ENCODE results near the gene ST8SIA5.

GRCh38 chr18:46629361-46629760 is 127.5 kb downstream of the ST8SIA5 start:
- TF ChIP-seq, protein P1, sequence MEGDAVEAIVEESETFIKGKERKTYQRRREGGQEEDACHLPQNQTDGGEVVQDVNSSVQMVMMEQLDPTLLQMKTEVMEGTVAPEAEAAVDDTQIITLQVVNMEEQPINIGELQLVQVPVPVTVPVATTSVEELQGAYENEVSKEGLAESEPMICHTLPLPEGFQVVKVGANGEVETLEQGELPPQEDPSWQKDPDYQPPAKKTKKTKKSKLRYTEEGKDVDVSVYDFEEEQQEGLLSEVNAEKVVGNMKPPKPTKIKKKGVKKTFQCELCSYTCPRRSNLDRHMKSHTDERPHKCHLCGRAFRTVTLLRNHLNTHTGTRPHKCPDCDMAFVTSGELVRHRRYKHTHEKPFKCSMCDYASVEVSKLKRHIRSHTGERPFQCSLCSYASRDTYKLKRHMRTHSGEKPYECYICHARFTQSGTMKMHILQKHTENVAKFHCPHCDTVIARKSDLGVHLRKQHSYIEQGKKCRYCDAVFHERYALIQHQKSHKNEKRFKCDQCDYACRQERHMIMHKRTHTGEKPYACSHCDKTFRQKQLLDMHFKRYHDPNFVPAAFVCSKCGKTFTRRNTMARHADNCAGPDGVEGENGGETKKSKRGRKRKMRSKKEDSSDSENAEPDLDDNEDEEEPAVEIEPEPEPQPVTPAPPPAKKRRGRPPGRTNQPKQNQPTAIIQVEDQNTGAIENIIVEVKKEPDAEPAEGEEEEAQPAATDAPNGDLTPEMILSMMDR (IDR thresholded peaks at IDR 0.05): no peak
- TF ChIP-seq NR2C2 (CRISPR knock-in tag; IDR thresholded peaks at IDR 0.05) (no peak), NFATC4 (CRISPR knock-in tag; IDR thresholded peaks at IDR 0.05) (no peak)
